Measurements from ENCODE around the gene ZNF556.
"Not testable (repeated sequence)": the region's sequence is repeated elsewhere in the genome, so short reads cannot be mapped to it uniquely, and the experiment has no call there.

The ZNF556 gene

GRCh38 chr19:2869618-2870017, 2.5 kb downstream of the ZNF556 start:
- no peak for TF ChIP-seq CTCF (IDR thresholded peaks at IDR 0.05; ENCODE audit: borderline replicate concordance, extremely low read depth, low read length, poor library complexity, severe bottlenecking)
- no peak for TF ChIP-seq EZH2 (IDR thresholded peaks at IDR 0.05; ENCODE audit: borderline replicate concordance, low read depth, low read length, severe bottlenecking)
- Histone ChIP-seq H3K4me3 (ENCODE audit: low read depth in 1 of 2, low read length in 2 of 2) (no peak overlapping the region), H3K9me3 (ENCODE audit: insufficient read depth, low read length, severe bottlenecking) (no peaks in the 10 kb centered on the region), H3K36me3 (ENCODE audit: insufficient read depth, low read length) (no peaks in the 10 kb centered on the region), H3K27ac (ENCODE audit: low read length) (peak overlapping the region; percentile 1; the same call in 1 of the 2 replicates), H3K9ac (ENCODE audit: low read depth, low read length) (no peak overlapping the region), H3K4me1 (ENCODE audit: insufficient read depth, low read length) (peaks cover 23% of the 10 kb centered on the region), H2AFZ (ENCODE audit: low read depth, low read length) (no peak overlapping the region), H3K27me3 (ENCODE audit: insufficient read depth, low read length, poor library complexity) (no peaks in the 10 kb centered on the region), H3K79me2 (ENCODE audit: insufficient read depth, low read length) (no peaks in the 10 kb centered on the region), H4K20me1 (ENCODE audit: insufficient read depth, low read length) (no peaks in the 10 kb centered on the region), H3K4me2 (ENCODE audit: insufficient read depth, low read length) (no peak overlapping the region)
- DNase-seq (no peak), ATAC-seq (ENCODE audit: insufficient read depth, low read depth) (peak; percentile 20; the same call in 1 of the 3 replicates)

- H3K36me3 ChIP-seq (ENCODE audit: insufficient read depth, low read length); H4K20me1 ChIP-seq (ENCODE audit: insufficient read depth, low read length); ATAC-seq (ENCODE audit: insufficient read depth, low read depth); H3K79me2 ChIP-seq (ENCODE audit: insufficient read depth, low read length); DNase-seq; H3K27ac ChIP-seq (ENCODE audit: low read length); H3K9ac ChIP-seq (ENCODE audit: low read depth, low read length); H3K4me1 ChIP-seq (ENCODE audit: insufficient read depth, low read length); H3K4me2 ChIP-seq (ENCODE audit: insufficient read depth, low read length); H3K27me3 ChIP-seq (ENCODE audit: insufficient read depth, low read length, poor library complexity); H3K4me3 ChIP-seq (ENCODE audit: low read depth in 1 of 2, low read length in 2 of 2); H2AFZ ChIP-seq (ENCODE audit: low read depth, low read length): not testable (repeated sequence)
- H3K9me3 ChIP-seq (ENCODE audit: insufficient read depth, low read length, severe bottlenecking), result peaks cover 10% of the 10 kb centered on the region
Measured at GRCh38 chr19:2872175-2872574, 5.0 kb downstream of the ZNF556 start.

- H3K4me1 ChIP-seq (ENCODE audit: insufficient read depth, low read length), result no peaks in the 10 kb centered on the region; the same call in 1 of the 2 replicates
- no peaks in the 10 kb centered on the region for H4K20me1 ChIP-seq (ENCODE audit: insufficient read depth, low read length)
- TF ChIP-seq CTCF (IDR thresholded peaks at IDR 0.05; ENCODE audit: borderline replicate concordance, extremely low read depth, low read length, poor library complexity, severe bottlenecking) (no peak), EZH2 (IDR thresholded peaks at IDR 0.05; ENCODE audit: borderline replicate concordance, low read depth, low read length, severe bottlenecking) (no peak)
- H3K36me3 ChIP-seq (ENCODE audit: insufficient read depth, low read length), result no peaks in the 10 kb centered on the region
- ATAC-seq (ENCODE audit: insufficient read depth, low read depth), result no peak
- DNase-seq, result no peak
- no peak overlapping the region for H2AFZ ChIP-seq (ENCODE audit: low read depth, low read length)
- no peak overlapping the region for H3K4me3 ChIP-seq (ENCODE audit: low read depth in 1 of 2, low read length in 2 of 2)
- H3K9me3 ChIP-seq (ENCODE audit: insufficient read depth, low read length, severe bottlenecking), result peaks cover 28% of the 10 kb centered on the region
- H3K79me2 ChIP-seq (ENCODE audit: insufficient read depth, low read length), result no peaks in the 10 kb centered on the region
- H3K27ac ChIP-seq (ENCODE audit: low read length), result no peak overlapping the region
- no peak overlapping the region for H3K4me2 ChIP-seq (ENCODE audit: insufficient read depth, low read length)
- H3K27me3 ChIP-seq (ENCODE audit: insufficient read depth, low read length, poor library complexity), result no peaks in the 10 kb centered on the region
- no peak overlapping the region for H3K9ac ChIP-seq (ENCODE audit: low read depth, low read length)
Measured at GRCh38 chr19:2877398-2878331, 10.5 kb downstream of the ZNF556 start.

- ATAC-seq (ENCODE audit: insufficient read depth, low read depth) (no peak), DNase-seq (peak; percentile 41)
- Histone ChIP-seq H3K27ac (ENCODE audit: low read length) (no peak overlapping the region), H3K9ac (ENCODE audit: low read depth, low read length) (no peak overlapping the region), H3K79me2 (ENCODE audit: insufficient read depth, low read length) (no peaks in the 10 kb centered on the region), H3K9me3 (ENCODE audit: insufficient read depth, low read length, severe bottlenecking) (peaks cover 3% of the 10 kb centered on the region), H3K4me3 (ENCODE audit: low read depth in 1 of 2, low read length in 2 of 2) (no peak overlapping the region), H2AFZ (ENCODE audit: low read depth, low read length) (no peak overlapping the region), H4K20me1 (ENCODE audit: insufficient read depth, low read length) (no peaks in the 10 kb centered on the region), H3K4me2 (ENCODE audit: insufficient read depth, low read length) (no peak overlapping the region), H3K4me1 (ENCODE audit: insufficient read depth, low read length) (peaks cover 19% of the 10 kb centered on the region), H3K27me3 (ENCODE audit: insufficient read depth, low read length, poor library complexity) (no peaks in the 10 kb centered on the region), H3K36me3 (ENCODE audit: insufficient read depth, low read length) (no peaks in the 10 kb centered on the region)
- no peak for TF ChIP-seq EZH2 (IDR thresholded peaks at IDR 0.05; ENCODE audit: borderline replicate concordance, low read depth, low read length, severe bottlenecking)
- TF ChIP-seq CTCF (IDR thresholded peaks at IDR 0.05; ENCODE audit: borderline replicate concordance, extremely low read depth, low read length, poor library complexity, severe bottlenecking), result no peak
Measured at GRCh38 chr19:2883686-2884439, 16.7 kb downstream of the ZNF556 start.

Data from DND-41 (cell line).